Measurements from ENCODE around the gene FCAMR.

Gene FCAMR

GRCh38 chr1:206960676-206961386 is 9.4 kb downstream of the FCAMR start:
- Histone ChIP-seq H3K4me3 (no peak overlapping the region), H3K27ac (no peak overlapping the region)
- DNase-seq (ENCODE audit: low spot score): no peak
- TF ChIP-seq, protein P1, sequence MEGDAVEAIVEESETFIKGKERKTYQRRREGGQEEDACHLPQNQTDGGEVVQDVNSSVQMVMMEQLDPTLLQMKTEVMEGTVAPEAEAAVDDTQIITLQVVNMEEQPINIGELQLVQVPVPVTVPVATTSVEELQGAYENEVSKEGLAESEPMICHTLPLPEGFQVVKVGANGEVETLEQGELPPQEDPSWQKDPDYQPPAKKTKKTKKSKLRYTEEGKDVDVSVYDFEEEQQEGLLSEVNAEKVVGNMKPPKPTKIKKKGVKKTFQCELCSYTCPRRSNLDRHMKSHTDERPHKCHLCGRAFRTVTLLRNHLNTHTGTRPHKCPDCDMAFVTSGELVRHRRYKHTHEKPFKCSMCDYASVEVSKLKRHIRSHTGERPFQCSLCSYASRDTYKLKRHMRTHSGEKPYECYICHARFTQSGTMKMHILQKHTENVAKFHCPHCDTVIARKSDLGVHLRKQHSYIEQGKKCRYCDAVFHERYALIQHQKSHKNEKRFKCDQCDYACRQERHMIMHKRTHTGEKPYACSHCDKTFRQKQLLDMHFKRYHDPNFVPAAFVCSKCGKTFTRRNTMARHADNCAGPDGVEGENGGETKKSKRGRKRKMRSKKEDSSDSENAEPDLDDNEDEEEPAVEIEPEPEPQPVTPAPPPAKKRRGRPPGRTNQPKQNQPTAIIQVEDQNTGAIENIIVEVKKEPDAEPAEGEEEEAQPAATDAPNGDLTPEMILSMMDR (IDR thresholded peaks at IDR 0.05): no peak

- TF ChIP-seq, protein P1 (IDR thresholded peaks at IDR 0.05): no peak
- DNase-seq (ENCODE audit: low spot score): no peak
- no peak overlapping the region for H3K4me3 ChIP-seq
- H3K27ac ChIP-seq: no peak overlapping the region
Measured at GRCh38 chr1:206958144-206958543, 12.1 kb downstream of the FCAMR start.

DNA sequence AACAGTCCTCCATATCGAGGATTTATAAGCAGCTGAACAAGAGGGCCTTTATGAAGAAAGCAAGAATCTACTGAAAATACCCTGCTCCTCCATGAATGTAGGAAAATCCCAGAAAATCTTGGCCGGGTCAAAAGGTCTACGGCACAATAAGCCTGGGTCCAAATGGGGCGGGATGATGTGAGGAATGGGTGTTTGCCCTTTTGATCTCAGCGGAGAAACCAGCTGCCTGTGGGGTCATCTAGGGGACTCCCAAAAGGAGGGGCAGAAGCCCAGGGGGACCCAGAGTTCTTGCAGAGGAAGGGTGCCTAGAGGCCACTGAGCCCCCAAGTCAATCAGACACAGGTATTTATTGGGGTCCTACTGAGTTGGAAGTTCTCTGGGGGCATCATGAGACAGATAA is 12.6 kb downstream of the FCAMR start:
- H3K27ac ChIP-seq: no peak overlapping the region
- TF ChIP-seq, protein P1 (IDR thresholded peaks at IDR 0.05): no peak
- no peak overlapping the region for H3K4me3 ChIP-seq
- no peak for DNase-seq (ENCODE audit: low spot score)

GRCh38 chr1:206955476-206956451 is 14.5 kb downstream of the FCAMR start:
- DNase-seq (ENCODE audit: low spot score): no peak
- H3K4me3 ChIP-seq: no peak overlapping the region
- H3K27ac ChIP-seq: no peak overlapping the region
- TF ChIP-seq, protein P1 (IDR thresholded peaks at IDR 0.05): no peak

- Histone ChIP-seq H3K27ac (no peak overlapping the region), H3K4me3 (no peak overlapping the region)
- DNase-seq (ENCODE audit: low spot score): no peak
- TF ChIP-seq, protein P1 (IDR thresholded peaks at IDR 0.05): no peak
Measured at GRCh38 chr1:206954459-206955342, 15.6 kb downstream of the FCAMR start.

DNA sequence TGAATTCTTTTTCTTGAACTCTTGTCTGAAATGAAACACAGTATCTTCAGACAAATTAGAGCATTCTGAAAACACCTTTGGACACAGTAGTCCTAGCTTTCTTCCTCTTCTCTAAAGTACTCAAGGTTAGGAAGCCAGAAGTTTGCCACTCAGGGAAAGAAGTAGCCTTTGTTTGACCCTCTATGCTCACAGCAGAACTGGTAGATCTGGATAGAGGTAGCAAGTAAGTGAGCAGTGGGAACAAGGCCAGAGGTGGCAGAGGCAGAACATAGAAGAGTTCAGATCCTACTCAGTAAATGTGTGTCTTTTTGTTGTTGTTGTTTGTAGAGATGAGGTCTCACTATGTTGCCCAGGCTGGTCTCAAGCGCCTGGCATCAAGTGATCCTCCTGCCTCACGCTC is 16.6 kb downstream of the FCAMR start:
- no peak for DNase-seq (ENCODE audit: low spot score)
- TF ChIP-seq, protein P1 (IDR thresholded peaks at IDR 0.05): no peak
- Histone ChIP-seq H3K27ac (no peak overlapping the region), H3K4me3 (no peak overlapping the region)
